Lower leg skin (tissue), 3 donors: Measurements from ENCODE around the gene GABRD.

Experiments
- CTCF ChIP-seq, 3 donors: fragments of 450-650 bp; IDR thresholded peaks; one replicate each; pipeline ENCODE4 v1.5.1; 2016; ENCODE audit warnings: antibody characterized with exemption in 3 of 3, mild to moderate bottlenecking in 3 of 3, moderate library complexity in 2 of 3
- POLR2A ChIP-seq, 2 donors: fragments of 450-650 bp; IDR thresholded peaks; one replicate each; pipeline ENCODE4 v1.6.1; 2016 to 2017; ENCODE audit warnings: antibody characterized with exemption in 2 of 2, mild to moderate bottlenecking in 1 of 2, moderate library complexity in 1 of 2

- no peak for TF ChIP-seq CTCF (IDR thresholded peaks at IDR 0.05)
- TF ChIP-seq POLR2A (IDR thresholded peaks at IDR 0.05), result no peak
These were observed 595 bp downstream of the GABRD start for GRCh38 chr1:2019571-2020309.
